IPS-18c (cell line): ENCODE data around the gene TTC33.
"Not testable (repeated sequence)": the region's sequence is repeated elsewhere in the genome, so short reads cannot be mapped to it uniquely, and the experiment has no call there.

Source experiments
- H3K4me3 ChIP-seq: 2 replicates; pipeline ENCODE4 v1.7.0; 2013; ENCODE audit warnings: low read depth, mild to moderate bottlenecking, low read length, moderate library complexity; ENCODE audit not compliant: insufficient read depth
- H3K9me3 ChIP-seq: one replicate; pipeline ENCODE4 v1.6.1; 2013; ENCODE audit warnings: mild to moderate bottlenecking, low read length, moderate library complexity; ENCODE audit not compliant: control insufficient read depth, insufficient read depth

Gene TTC33

DNA sequence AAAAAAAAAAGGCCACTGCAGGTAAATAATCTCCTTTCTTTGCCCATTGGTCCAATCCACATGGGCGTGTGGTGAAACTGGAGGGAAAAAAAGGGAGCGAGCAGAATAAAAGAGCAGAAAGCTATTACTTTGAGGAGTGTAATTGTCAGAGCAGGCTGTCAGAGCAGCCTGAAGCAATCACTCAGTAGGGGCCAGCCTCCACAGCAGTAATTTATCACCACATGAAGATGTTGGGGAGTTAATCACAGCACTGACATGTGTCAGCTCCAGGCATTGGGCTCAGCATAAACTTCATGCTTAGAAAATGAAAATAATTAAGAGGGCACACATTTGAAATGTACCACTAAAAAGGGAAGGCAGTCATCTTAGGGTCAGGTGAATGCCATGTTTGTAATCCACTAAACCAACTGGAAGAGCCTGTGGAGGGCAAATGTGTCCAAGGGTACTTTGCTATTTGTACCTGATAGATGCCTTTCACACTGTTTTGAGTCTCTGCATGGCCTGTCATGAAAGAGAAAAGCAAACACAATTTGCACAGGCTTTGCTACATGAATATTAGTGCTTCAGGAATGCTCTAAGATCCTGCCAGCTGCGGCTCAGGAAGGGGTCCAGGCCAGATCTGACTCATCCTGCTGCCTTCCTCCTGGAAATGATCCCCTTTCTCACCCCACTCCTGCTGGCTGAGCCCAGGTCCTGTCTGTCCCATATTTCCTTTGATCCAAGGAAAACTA is 79.0 kb downstream of the TTC33 start:
- H3K4me3 ChIP-seq, result no peak overlapping the region
- peaks cover 4% of the 10 kb centered on the region for H3K9me3 ChIP-seq

DNA sequence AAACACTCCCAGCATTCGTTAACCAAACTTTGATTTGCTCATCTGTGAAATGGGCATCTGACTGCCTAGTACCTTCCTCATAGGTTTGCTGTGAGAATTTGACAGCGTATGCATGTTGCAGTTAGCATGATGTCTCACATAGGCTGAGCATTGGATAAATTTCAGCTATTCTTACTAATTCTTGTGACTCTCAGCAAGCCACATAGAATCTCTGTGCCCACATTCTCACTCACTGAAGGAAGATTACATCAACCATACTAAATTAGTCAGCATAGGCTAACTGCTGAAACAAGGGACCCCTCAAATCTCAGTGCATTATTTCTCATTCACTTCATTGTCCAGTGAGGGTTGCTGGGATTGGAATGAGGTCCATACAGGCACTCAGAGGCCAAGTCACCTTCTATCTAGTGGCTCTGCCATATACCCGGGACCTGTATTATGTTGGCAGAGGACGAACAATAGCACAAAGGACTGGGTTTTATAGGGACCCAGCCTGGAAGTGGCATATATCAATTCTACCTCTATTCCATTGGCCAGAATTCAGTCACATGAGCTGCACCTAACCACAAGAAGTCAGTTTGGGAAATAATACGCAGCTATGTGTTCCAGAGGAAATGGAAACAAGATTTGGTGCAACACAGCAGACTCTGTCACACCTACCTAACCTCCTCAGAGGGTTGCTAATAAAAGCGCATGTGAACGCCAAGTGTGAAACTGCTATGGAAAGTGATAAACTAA is 80.2 kb downstream of the TTC33 start:
- peaks cover 4% of the 10 kb centered on the region for H3K9me3 ChIP-seq
- H3K4me3 ChIP-seq, result no peak overlapping the region

DNA sequence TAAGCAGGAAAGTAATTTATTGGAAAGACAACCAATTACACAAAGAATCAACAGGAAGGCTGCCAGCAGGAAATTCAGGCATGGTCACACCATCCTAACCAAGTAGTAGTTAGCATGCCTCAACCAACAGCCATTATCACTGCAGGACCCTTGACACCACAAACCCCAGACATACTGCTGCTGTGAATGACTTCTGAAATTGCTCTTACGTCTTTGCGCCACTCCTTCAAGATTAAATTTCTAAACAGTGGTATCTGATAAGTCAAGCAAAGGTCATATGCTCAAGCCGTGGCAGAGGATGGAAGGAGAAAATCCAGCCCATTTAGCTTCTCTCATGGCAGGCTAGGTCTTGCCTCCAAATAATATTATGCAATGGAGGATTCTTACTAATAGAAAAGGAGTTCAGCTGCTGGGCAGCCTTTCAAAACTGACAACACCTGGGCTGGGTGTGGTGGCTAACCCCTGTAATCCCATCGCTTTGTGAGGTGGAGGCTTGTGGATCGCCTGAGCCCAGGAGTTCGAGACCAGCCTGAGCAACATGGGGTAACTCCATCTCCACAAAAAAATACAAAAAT is 81.0 kb downstream of the TTC33 start:
- peaks cover under 1% of the 10 kb centered on the region for H3K9me3 ChIP-seq
- H3K4me3 ChIP-seq, result no peak overlapping the region

DNA sequence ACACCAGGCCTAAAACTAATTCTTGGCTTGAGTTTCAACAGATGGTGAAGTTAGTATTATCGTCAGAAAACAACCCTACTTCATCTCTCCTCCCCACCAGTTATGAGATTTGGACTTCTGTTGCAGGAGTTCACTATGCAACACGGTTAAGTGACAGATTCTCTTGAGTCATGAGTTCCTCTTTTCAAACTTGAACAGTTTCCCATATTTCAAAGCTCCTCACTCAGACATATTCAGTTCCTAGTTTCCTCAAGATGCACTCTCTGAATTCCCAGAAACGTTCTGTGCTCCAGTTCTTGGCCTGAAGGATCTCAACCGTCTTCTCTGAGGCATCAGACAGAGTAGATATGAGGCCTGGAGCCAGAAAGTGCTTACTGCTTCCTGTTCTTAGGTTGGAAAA is 83.3 kb downstream of the TTC33 start:
- no peak overlapping the region for H3K4me3 ChIP-seq
- no peaks in the 10 kb centered on the region for H3K9me3 ChIP-seq

DNA sequence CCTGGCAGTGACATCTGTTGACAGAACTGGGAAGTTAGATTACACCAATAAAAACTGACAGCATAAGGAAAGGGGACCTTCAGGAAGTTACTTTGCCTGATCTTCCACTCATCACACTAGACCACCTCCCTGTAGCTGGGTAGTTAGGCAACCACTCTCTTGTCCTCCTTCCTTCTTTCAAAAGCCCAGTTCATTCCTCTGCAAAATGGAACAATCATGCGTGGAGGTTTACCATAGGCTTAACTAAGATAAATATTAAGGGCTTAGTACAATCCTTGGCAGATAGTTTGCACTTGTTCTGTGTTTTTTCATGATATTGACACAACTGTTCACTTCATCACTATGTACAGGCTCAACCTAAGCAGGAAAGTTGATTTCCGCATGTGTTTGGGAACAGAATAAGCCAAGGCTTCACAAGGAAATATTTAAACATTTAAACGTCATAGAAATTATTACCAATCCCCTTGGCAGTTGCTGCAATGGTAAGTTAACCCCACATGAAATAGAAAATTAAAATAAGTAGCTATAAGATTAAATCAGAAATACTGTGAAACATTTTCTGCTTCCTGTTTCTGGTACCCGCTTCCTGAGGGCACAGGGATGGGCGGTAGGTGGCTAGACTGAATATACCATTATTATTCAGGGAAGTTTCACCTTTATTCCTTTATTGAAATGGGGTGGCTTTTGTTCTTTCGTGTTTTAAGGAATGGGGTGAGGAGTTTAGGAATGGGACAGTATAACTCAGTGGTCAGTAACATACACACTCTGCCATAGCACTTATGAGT is 86.0 kb downstream of the TTC33 start:
- Histone ChIP-seq H3K4me3 (no peak overlapping the region), H3K9me3 (no peaks in the 10 kb centered on the region)

DNA sequence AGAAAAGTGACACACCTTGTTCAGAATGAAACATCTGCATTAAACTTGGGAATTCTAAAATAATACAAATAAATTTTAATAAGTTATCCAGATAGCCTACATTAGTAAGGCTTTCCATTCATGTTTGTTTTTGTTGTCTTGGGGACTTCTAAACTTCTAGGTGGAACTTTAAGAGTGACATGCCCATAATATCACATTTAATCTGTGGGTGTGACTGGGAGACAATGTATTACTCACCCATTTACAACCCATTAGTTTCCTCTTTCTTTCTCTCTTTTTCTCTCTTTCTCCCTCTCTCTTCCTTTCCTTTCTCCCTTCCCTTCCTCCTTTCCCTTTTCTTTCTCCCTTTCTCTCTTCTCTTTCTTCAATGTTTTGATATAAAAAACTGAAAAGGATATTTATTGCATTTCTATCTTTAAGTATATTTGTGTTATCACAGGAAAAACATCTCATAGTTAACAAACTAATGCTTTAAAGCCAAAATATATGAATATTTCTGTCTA is 88.5 kb downstream of the TTC33 start:
- no peak overlapping the region for H3K4me3 ChIP-seq
- no peaks in the 10 kb centered on the region for H3K9me3 ChIP-seq

DNA sequence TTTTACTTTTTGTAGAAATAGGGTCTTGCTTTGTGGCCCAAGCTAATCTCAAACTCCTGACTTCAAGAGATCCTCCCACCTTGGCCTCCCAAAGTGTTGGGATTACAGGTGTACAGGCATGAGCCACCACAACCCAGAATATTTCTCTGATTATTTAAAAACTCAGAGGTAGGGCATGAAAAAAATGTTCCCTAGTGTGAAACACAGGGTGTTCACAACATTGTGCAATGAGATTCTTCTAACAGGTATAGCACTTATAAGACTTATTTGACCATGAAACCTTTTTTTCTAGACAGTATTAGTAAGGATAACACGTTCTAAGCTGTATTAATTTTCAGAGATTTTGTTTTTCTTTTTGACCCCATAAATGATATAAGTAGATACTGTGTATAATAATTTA is 89.1 kb downstream of the TTC33 start:
- H3K9me3 ChIP-seq, result no peaks in the 10 kb centered on the region
- H3K4me3 ChIP-seq, result no peak overlapping the region

DNA sequence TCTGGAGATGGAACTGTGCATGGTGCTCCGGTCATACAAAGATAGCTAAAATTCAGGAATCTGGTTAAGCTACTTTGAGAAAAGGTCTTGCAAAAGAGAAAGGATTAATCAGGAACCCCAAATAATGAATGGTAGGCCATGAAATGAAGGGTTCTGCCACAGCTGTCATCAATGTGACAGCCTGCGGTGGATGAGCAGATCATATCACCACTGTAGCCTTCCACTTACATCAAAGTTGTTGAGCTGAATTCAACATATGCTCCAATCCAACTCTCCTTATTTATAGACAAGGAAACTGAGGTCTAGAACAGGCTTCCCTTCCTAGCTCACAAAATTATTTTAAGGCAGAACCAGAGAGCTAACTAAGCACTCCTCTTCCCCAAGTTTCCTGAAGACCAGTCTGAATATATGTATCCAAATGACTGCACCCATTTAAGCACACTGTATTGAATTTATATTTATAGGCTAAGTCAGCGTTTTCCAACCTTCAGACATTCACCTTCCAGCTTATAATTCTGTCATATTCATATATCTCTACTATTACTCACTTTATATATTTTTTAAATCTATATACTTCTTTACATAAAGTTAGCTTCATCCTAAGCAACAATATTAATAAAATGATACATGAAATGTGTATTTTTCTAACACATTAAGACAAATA is 90.0 kb downstream of the TTC33 start:
- H3K9me3 ChIP-seq, result no peaks in the 10 kb centered on the region
- H3K4me3 ChIP-seq, result no peak overlapping the region

DNA sequence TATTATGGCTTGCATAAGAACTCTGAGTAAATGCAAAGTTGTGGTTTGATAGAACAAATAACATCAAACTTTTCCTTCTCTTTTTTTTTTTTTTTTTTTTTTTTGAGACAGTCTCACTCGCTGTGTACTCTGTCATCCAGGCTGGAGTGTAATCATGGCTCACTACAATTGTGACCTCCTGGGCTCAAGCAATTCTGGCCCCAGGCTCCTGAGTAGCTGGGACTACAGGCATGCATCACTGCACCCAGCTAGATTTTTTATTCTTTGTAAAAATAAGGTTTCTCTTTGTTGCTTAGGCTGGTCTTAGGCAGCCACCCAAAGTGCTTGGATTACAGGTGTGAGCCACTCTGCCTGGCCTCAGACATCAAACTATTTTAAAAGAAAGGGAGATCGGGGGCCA is 95.0 kb downstream of the TTC33 start:
- Histone ChIP-seq H3K9me3 (no peaks in the 10 kb centered on the region), H3K4me3 (no peak overlapping the region)

DNA sequence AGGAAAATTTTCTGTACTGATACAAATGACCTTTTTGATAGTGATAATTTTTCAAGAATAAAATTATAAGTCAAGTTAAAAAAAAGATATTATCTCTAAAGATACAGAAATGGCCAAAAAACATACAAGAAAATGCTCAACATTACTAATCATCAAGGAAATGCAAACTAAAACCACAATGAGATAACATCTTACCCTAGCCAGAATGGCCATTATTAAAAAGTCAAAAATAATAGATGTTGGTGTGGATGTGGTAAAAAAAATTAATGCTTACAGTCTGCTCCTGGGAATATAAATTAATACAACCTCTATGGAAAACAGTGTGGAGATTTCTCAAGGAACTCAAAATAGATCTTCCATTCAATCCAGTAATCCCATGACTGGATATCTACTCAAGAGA is 99.0 kb downstream of the TTC33 start:
- no peak overlapping the region for H3K4me3 ChIP-seq
- no peaks in the 10 kb centered on the region for H3K9me3 ChIP-seq

DNA sequence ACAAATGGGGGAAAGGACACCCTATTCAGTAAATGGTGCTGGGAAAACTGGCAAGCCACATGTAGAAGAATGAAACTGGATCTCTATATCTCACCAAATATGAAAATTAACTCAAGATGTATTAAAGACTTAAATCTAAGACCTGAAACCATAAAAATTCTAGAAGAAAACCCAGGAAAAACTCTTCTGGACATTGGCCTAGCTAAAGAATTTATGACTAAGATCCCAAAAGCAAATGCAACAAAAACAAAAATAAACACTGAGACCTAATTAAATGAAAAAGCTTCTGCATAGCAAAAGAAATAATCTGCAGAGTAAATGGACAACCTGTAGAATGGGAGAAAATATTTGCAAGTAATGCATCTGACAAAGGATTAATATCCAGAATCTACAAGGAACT is 99.7 kb downstream of the TTC33 start:
- H3K4me3 ChIP-seq, H3K9me3 ChIP-seq: not testable (repeated sequence)

DNA sequence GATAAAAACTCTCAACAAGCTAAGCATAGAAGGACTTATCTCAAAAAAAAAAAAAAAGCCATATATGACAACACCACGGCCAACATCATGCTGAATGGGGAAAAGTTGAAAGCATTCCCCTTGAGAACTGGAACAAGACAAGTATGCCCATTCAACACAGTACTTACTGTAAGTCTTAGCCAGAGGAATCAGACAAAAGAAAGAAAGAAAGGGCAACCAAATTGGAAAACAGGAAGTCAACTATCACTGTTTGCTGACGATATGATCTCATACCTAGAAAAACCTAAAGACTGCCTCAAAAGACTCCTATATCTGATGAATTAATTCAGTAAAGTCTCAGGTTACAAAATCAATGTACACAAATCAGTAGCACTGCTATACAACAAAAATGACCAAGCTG is 100.6 kb downstream of the TTC33 start:
- no peak overlapping the region for H3K4me3 ChIP-seq
- H3K9me3 ChIP-seq, result no peaks in the 10 kb centered on the region

DNA sequence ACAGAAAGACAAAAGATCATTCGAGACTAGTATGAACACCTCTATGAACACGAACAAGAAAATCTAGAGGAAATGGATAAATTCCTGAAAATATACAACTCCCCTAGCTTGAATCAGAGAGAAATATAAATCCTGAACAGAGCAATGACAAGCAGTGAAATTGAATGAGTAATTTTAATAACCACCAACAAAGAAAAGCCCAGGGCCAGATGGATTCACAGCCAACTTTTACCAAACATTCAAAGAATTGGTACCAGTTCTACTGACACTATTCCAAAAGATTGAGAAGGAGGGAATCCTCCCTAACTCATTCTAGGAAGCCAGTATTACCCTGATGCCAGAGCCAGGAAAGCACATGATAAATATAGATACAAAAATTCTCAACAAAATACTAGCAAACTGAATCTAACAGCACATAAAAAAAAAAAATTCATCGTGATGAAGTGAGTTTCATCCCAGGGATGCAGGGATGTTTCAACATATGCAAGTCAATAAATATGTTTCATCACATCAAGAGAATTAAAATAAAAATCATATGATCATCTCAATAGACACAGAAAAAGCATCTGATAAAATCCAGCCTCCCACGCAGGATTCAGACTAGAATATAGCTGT is 101.3 kb downstream of the TTC33 start:
- H3K9me3 ChIP-seq, result no peaks in the 10 kb centered on the region
- H3K4me3 ChIP-seq, result no peak overlapping the region

DNA sequence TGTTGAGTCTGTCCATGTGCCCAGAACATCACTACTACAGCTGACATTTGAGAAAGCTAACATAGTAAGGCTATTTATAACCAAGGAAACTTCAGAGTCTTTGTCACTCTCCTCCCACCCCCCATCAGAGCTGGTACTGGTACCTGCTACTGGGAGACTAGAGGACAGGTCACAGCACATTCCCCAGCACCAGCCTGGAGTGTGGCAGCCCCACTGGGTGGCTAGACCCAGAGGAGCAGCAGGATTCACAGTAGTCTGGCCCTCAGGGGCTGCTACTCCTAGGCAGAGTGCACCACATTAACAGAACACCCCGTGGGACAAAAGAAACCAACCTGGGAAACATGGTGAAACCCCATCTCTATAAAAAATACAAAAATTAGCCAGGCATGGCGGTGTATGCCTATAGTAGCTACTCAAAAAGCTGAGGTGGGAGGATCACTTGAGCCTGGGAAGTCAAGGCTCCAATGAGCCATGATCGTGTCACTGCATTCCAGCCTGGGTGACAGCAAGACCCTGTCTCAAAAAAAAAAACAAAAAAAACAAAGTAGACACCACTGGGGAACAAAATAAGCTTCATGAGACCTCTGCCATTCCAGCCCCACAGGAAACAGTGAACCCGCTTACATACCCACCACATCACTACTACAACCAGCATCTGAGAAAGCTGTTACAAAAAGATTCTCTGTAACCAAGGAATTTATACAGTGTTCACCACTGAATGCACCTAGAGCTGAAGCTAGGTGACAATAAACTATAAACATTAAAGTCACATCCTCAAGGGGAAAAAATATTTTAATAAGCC is 102.3 kb downstream of the TTC33 start:
- Histone ChIP-seq H3K9me3 (no peaks in the 10 kb centered on the region), H3K4me3 (no peak overlapping the region)

DNA sequence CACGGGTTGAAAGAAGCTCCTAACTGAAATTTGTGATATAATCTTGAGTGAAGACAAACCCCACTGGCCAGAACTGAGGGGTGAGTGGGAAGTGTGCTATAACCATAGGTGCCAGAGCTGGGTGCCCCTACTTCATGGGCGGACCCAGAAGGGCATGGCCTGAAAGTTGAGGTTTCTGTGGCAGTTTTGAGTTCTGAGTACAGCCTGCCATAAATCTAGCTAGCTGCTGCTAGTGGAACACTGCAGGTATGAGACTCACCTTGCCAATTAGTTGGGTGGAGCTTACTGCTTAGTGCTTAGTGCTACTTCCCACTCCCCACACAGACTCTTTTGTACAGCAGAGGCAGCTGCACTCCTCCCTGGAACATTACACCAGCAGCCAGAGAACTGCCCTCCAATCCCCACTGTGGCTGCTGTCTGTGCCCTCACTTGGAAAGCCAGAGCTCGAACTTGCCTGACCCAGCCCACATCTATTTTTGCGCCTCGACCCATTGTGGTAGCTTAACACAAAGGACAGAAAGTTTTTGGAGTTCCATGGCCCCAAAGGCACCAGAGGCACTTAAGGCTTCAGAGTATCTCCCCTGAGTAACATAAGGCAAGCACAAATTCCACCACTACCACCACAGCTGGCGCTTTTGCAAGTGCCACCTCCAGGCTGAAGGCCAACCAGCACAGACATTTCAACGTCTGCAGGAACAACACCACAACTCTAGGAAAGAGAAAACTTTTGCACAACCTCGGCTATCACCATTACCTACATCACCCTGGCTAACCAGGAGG is 103.1 kb downstream of the TTC33 start:
- Histone ChIP-seq H3K9me3 (no peaks in the 10 kb centered on the region), H3K4me3 (no peak overlapping the region)
